CD4-positive, alpha-beta memory T cell (primary cell): ENCODE data around the gene MS4A8. TPM values are rescaled to one million over a fixed set of nuclear protein-coding genes. Genes with fewer than 3 reads are reported as not detected.
"Not testable (repeated sequence)": the region's sequence is repeated elsewhere in the genome, so short reads cannot be mapped to it uniquely, and the experiment has no call there.

Source experiments
- CTCF ChIA-PET: fragments of 350-600 bp; sonication (Branson Sonifier 250); formaldehyde crosslinking; loops from one replicate; lab custom pipeline; 2021; ENCODE audit warnings: inconsistent platforms; ENCODE audit not compliant: partially characterized antibody; lab: Charles Lee
- POLR2A ChIA-PET: fragments of 350-600 bp; sonication (Branson Sonifier 250); formaldehyde crosslinking; loops from one replicate; lab custom pipeline; 2021; ENCODE audit not compliant: partially characterized antibody; lab: Charles Lee
- DNase-seq, 5 donors: peaks; one replicate each; pipeline versions ENCODE4 v3.0.0 to v3.0.0-alpha.2; 2020 to 2022; ENCODE audit warnings: mixed read lengths in 1 of 5
- H3K27ac ChIP-seq: one replicate; pipeline ENCODE4 v1.7.0; 2013; ENCODE audit warnings: low read depth, low read length
- H3K27me3 ChIP-seq: 2 replicates; pipeline ENCODE4 v1.7.0; 2013; ENCODE audit warnings: mild to moderate bottlenecking, low read length, moderate library complexity; ENCODE audit not compliant: insufficient read depth
- H3K36me3 ChIP-seq: 2 replicates; pipeline ENCODE4 v1.7.0; 2013; ENCODE audit warnings: mild to moderate bottlenecking, low read length, moderate library complexity; ENCODE audit not compliant: insufficient read depth
- H3K4me1 ChIP-seq: 2 replicates; pipeline ENCODE4 v1.7.0; 2013; ENCODE audit warnings: mild to moderate bottlenecking, low read length, moderate library complexity; ENCODE audit not compliant: insufficient read depth
- H3K4me3 ChIP-seq, 2 donors: one replicate each; pipeline ENCODE4 v1.7.0; 2013; ENCODE audit warnings: low read length in 2 of 2, mild to moderate bottlenecking in 1 of 2
- H3K9me3 ChIP-seq, 2 donors: one replicate each; pipeline ENCODE4 v1.7.0; 2013; ENCODE audit warnings: low read length in 2 of 2, control low read depth in 1 of 2; ENCODE audit not compliant: control insufficient read depth in 1 of 2
- H3K27ac Mint-ChIP-seq, 7 donors: one replicate each; pipeline ENCODE4 v1.8.0; 2020 to 2021; ENCODE audit warnings: mixed read lengths in 7 of 7, mild to moderate bottlenecking in 6 of 7, inconsistent platforms in 3 of 7, moderate library complexity in 3 of 7
- H3K27me3 Mint-ChIP-seq, 2 donors: one replicate each; pipeline ENCODE4 v1.8.0; 2020 to 2021; ENCODE audit warnings: mixed read lengths in 2 of 2
- H3K36me3 Mint-ChIP-seq, 2 donors: one replicate each; pipeline ENCODE4 v1.8.0; 2020 to 2021; ENCODE audit warnings: mixed read lengths in 2 of 2, inconsistent platforms in 1 of 2, mild to moderate bottlenecking in 1 of 2
- H3K4me1 Mint-ChIP-seq, 4 donors: one replicate each; pipeline ENCODE4 v1.8.0; 2020 to 2021; ENCODE audit warnings: mixed read lengths in 4 of 4, mild to moderate bottlenecking in 1 of 4
- H3K4me3 Mint-ChIP-seq, 8 donors: one replicate each; pipeline ENCODE4 v1.8.0; 2020 to 2021; ENCODE audit warnings: mixed read lengths in 8 of 8, mild to moderate bottlenecking in 7 of 8, moderate library complexity in 6 of 8, inconsistent platforms in 3 of 8
- H3K9me3 Mint-ChIP-seq, 8 donors: one replicate each; pipeline ENCODE4 v1.8.0; 2020 to 2021; ENCODE audit warnings: mixed read lengths in 8 of 8, mild to moderate bottlenecking in 5 of 8, inconsistent platforms in 3 of 8, moderate library complexity in 1 of 8
- intact Hi-C: fragments of 100-400 bp; cut with micrococcal nuclease; formaldehyde crosslinking; loops from one replicate; pipeline ENCODE4 v1.15.1; 2023
- polyA plus RNA-seq, 2 donors: library from polyadenylated mRNA; unstranded; fragments of 300-500 nt; fragmentation: Illumina TruSeq; gene quantifications; one replicate each; pipeline ENCODE4 v1.2.3, GENCODE V29; 2021
- total RNA-seq, 2 experiments: library from RNA; stranded (reverse); gene quantifications; one replicate each; pipeline ENCODE4 v1.2.3, GENCODE V29; 2021

MS4A8 gene
- total and polyA plus RNA-seq, 4 experiments from 2014 or later = not detected

- no peaks in the 10 kb centered on the region for H3K36me3 ChIP-seq
- POLR2A ChIA-PET = no interaction called here
- Mint-ChIP-seq H3K27me3 (peaks cover 17 to 21% of the 10 kb centered on the region in 2 donors), H3K9me3 (no peaks in the 10 kb centered on the region), H3K4me3 (no peak overlapping the region), H3K36me3 (no peaks in the 10 kb centered on the region), H3K4me1 (no peaks in the 10 kb centered on the region), H3K27ac (no peak overlapping the region)
- H3K4me1 ChIP-seq = no peaks in the 10 kb centered on the region
- intact Hi-C loops = no loop called here
- H3K27ac ChIP-seq = no peak overlapping the region
- H3K9me3 ChIP-seq = no peaks in the 10 kb centered on the region
- no peak for DNase-seq
- H3K27me3 ChIP-seq = no peaks in the 10 kb centered on the region
- no peak overlapping the region for H3K4me3 ChIP-seq
- CTCF ChIA-PET = no interaction called here
Measured at GRCh38 chr11:60753309-60753708, 53.9 kb downstream of the MS4A8 start.

GRCh38 chr11:60754887-60755286 lies 55.5 kb downstream of the MS4A8 start:
- no peak for DNase-seq
- no peaks in the 10 kb centered on the region for H3K36me3 Mint-ChIP-seq
- CTCF ChIA-PET = no interaction called here

GRCh38 chr11:60756307-60757032 lies 57.1 kb downstream of the MS4A8 start, which contains the start of gene MS4A15:
TSS of gene MS4A15 (plus strand) at chr11:60756867. CDS start at chr11:60763734, 6,867 bp downstream.
- ChIA-PET CTCF (interaction anchor here (0.8 kb wide), 1 partner anchor 8 kb away, joined by 4 read pairs; no protein-coding TSS in a partner anchor), POLR2A (no interaction called here)
- no peaks in the 10 kb centered on the region for H3K36me3 ChIP-seq
- Mint-ChIP-seq H3K27me3 (peaks cover 31 to 37% of the 10 kb centered on the region in 2 donors), H3K9me3 (no peaks in the 10 kb centered on the region), H3K4me1 (peaks cover 0 to 2% (median 0%) of the 10 kb centered on the region in 4 donors), H3K27ac (no peak within 1 kb of the TSS), H3K36me3 (no peaks in the 10 kb centered on the region), H3K4me3 (no peak within 1 kb of the TSS)
- intact Hi-C loops = no loop called here
- H3K4me3 ChIP-seq = no peak within 1 kb of the TSS
- no peaks in the 10 kb centered on the region for H3K27me3 ChIP-seq
- no peak within 1 kb of the TSS for H3K27ac ChIP-seq
- DNase-seq = no peak
- H3K4me1 ChIP-seq = no peaks in the 10 kb centered on the region
- H3K9me3 ChIP-seq = no peaks in the 10 kb centered on the region

More at GRCh38 chr11:60754887-60755286, 55.5 kb downstream of the MS4A8 start:
- Histone ChIP-seq H3K27ac (no peak overlapping the region), H3K36me3 (no peaks in the 10 kb centered on the region), H3K4me3 (no peak overlapping the region), H3K9me3 (no peaks in the 10 kb centered on the region), H3K27me3 (no peaks in the 10 kb centered on the region), H3K4me1 (no peaks in the 10 kb centered on the region)
- Mint-ChIP-seq H3K4me3 (no peak overlapping the region), H3K9me3 (no peaks in the 10 kb centered on the region), H3K4me1 (no peaks in the 10 kb centered on the region), H3K27me3 (peaks cover 27 to 32% of the 10 kb centered on the region in 2 donors), H3K27ac (no peak overlapping the region)
- POLR2A ChIA-PET = no interaction called here
- intact Hi-C loops = no loop called here

- CTCF ChIA-PET = interaction anchor here (0.8 kb wide), 1 partner anchor 8 kb away, joined by 4 read pairs; no protein-coding TSS in a partner anchor
- Histone ChIP-seq H3K4me1 (no peaks in the 10 kb centered on the region), H3K27me3 (no peaks in the 10 kb centered on the region), H3K27ac (no peak overlapping the region), H3K36me3 (no peaks in the 10 kb centered on the region), H3K9me3 (no peaks in the 10 kb centered on the region), H3K4me3 (no peak overlapping the region)
- Mint-ChIP-seq H3K4me1 (peaks cover 0 to 2% (median 0%) of the 10 kb centered on the region in 4 donors), H3K9me3 (no peaks in the 10 kb centered on the region), H3K27me3 (peaks cover 28 to 41% of the 10 kb centered on the region in 2 donors), H3K27ac (no peak overlapping the region), H3K4me3 (no peak overlapping the region), H3K36me3 (no peaks in the 10 kb centered on the region)
- POLR2A ChIA-PET = no interaction called here
- intact Hi-C loops = no loop called here
- no peak for DNase-seq
Measured at GRCh38 chr11:60757231-60757800, 57.9 kb downstream of the MS4A8 start.

GRCh38 chr11:60758671-60759070 lies 59.3 kb downstream of the MS4A8 start:
- H3K4me1 Mint-ChIP-seq, H3K27ac Mint-ChIP-seq, H3K4me1 ChIP-seq, H3K36me3 Mint-ChIP-seq, CTCF ChIA-PET, H3K4me3 ChIP-seq, H3K36me3 ChIP-seq, H3K9me3 ChIP-seq, DNase-seq, intact Hi-C loops, H3K9me3 Mint-ChIP-seq, POLR2A ChIA-PET, H3K27me3 ChIP-seq, H3K4me3 Mint-ChIP-seq, H3K27ac ChIP-seq: not testable (repeated sequence)
- peaks cover 25 to 44% of the 10 kb centered on the region in 2 donors for H3K27me3 Mint-ChIP-seq

GRCh38 chr11:60759438-60760225 lies 60.2 kb downstream of the MS4A8 start:
- H3K36me3 Mint-ChIP-seq, POLR2A ChIA-PET, DNase-seq, CTCF ChIA-PET, H3K9me3 Mint-ChIP-seq, H3K4me3 ChIP-seq, H3K9me3 ChIP-seq, H3K27me3 ChIP-seq, H3K27ac Mint-ChIP-seq, intact Hi-C loops, H3K4me1 ChIP-seq, H3K4me3 Mint-ChIP-seq, H3K36me3 ChIP-seq, H3K27ac ChIP-seq, H3K4me1 Mint-ChIP-seq: not testable (repeated sequence)
- H3K27me3 Mint-ChIP-seq = peaks cover 35 to 54% of the 10 kb centered on the region in 2 donors
